HPDE6-E6E7 (cell line): ENCODE data around the gene MEGF11.

Experiments
- DNase-seq: peaks from one replicate; pipeline ENCODE4 v3.0.0; 2011; ENCODE audit warnings: missing footprints; ENCODE audit errors: extremely low spot score

The MEGF11 gene

DNA sequence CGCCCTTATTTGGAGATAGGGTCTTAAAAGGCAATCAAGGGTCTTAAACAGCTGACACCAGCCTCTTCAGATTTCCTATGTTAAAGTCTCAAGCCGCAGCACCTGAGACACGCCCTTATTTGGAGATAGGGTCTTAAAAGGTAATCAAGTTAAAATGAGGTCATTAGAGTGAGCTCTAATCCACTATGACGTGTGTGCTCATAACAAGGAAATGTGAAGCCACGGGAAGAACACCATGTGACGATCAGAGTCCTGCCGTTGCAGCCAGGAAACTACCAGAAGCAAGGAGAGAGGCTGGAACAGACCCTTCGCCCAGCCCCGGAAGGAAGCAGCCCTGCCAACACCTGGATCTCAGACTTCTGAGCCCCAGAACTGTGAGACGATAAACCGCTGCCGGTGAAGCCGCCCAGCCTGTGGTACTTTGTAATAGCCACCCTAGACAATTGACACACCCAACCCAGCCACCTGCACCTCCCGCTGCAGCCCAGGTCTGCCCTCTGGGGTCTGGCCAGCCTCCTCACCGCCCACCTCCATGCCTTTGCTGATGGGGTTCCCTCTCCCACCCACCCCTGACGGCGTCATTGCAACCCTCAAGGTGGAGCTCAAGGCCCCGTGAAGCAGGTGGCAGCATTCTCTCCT is 137.9 kb downstream of the MEGF11 start:
- DNase-seq: no peak

GRCh38 chr15:66114863-66115425 is 138.6 kb downstream of the MEGF11 start:
- no peak for DNase-seq

- DNase-seq: no peak
These were observed 141.2 kb downstream of the MEGF11 start for GRCh38 chr15:66112388-66112787.

DNA sequence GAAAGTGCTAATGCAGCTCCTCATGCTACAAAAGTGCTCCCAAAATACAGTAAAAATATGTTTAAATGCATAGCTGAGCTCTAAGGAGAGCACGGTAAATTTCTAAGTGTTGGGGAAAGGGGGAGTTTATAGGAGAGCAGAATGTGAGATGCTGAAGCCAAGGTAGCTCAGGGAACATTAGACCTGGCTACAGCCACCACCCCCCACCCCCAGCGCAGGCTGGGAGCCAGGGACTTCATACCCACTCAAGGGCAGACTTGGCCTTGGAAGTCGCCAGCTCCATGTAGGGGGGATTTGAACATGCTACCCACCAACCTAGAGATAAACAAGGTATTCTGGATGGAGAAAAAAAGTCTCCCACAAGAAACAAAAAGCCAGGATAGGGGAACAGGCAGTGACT is 142.2 kb downstream of the MEGF11 start:
- no peak for DNase-seq

DNA sequence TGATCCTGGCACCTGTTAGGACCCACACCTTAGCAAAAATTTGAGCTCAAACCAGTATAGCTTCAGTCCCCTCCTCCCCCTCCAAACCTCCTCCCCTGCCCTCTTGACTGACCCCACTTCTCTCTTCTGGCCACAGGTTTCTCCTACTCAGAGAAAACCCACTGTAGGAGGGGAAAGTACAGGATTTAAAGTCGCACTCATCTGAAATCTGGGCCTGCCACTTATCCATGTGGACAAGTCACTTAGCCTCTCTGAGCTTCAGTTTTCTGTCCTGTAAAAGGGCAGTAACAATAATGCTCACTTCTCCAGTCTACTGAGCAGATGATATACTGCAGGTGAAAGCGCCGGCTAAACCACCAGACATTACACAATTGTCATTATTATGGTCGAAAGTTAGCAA is 142.7 kb downstream of the MEGF11 start:
- DNase-seq: no peak

GRCh38 chr15:66109826-66110225 is 143.7 kb downstream of the MEGF11 start:
- no peak for DNase-seq

DNA sequence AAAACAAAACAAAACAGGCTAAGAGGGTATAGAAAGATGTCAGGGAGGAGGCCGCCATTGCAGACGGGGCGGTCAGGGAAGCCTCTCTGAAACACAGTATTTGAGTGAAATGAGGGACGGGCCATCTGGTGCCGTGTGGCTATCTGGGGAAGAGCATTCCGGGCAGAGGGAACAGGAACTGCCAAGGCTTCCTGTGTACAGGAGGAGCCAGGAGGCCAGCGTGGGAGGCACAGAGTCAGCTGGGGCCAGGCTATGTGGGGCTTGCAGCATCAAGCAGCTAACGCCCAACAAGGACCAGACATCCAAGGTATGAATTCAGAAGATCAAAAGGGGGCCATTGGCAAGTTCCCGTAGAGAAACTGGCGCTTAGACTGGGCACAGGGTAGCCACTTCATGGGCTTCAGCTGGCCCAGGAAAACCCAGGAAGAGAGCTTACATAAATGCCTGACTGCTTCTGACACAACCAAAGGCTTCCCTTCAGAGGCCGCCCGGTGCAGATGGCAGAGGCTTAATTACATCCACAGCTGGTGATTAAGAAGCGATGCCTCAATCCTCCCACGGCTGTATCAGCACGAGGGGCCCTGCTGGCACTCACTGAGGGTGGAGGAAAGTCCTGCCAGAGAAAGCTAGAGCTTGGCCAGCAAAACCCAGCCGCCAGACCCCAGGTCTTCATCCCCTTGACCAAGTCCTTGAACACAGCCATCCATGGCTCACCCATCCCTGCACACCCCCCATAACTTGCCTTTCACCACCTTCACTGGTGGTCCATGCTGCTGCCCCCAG is 144.9 kb downstream of the MEGF11 start:
- no peak for DNase-seq

- no peak for DNase-seq
These were observed 146.5 kb downstream of the MEGF11 start for GRCh38 chr15:66107070-66107469.

GRCh38 chr15:66105286-66106265 is 148.0 kb downstream of the MEGF11 start:
- no peak for DNase-seq

DNA sequence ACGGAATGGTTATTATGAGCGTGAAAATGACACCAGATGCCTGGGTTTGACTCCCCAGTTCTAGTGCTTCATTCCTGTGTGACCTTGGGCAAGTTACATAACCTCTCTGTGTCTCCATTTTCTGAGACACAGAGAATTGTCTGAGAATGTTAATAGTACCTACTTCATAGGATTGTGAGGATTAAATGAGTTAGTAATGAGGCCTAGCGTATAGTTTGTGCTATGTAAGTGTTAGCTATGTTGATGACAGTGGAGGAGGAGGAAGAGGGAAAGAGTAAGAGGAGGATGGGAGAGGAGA is 150.3 kb downstream of the MEGF11 start:
- DNase-seq: no peak

DNA sequence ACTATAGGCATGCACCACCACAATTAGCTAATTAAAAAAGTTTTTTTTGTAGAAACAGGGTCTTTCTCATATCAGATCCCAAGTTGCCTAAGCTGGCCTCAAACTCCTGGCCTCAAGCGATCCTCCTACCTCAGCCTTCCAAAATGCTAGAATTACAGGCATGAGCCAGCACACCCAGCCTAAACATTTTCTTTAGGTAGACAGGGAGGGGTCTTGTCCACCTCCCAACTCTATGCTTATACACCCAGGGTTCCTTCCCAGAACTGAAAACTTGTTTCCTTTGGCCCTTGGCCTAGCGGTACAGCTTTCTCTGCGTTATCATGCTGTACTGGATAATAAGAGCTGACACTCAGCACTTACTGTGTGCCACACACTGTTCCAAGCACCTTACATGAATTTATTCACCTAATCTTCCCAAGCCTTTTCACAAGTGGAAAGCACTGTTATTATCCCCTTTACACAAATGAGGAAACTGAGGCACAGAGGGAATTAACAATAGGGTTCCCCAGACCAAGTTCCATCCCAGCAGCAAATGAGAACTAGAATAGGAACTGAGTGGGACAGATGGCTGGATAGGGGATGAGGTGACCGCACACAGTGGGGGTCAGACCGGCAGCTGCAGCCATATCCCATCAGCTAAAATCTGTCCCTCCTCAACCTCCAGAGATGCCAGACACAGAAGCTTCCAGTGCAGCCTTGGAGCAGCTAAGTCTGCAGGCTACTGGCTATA is 150.8 kb downstream of the MEGF11 start:
- no peak for DNase-seq

DNA sequence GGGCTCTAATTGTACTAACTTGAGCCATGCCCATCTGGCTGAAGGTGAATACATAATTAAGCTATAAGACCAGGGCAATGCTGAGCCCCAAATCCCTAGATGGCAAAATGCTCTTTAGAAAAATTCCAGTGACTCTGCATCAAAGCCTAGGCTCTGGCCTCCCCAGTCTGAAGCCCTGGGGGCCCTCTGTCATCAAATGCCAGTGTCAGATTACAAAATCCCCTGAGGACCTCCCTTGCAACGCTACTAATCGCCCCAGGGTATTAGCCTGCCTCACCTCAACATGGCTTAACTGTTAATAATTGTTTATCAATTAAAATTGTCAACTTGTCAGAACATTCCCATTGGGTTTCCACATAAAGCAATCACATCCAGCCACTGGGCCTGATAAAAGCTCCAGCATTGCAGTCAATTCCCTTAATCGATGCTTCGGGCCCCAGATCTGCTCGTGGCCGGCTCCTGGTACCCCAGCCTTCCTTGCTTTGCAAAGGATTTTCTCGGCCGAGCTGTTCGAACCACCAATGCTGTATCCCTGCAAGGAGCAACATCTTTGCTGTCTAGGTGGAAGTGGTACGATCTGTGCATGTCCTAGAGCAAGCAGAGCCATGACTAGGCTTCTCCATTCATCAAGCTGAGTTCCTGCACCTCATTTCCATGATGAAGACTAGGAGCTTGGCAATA is 151.7 kb downstream of the MEGF11 start:
- no peak for DNase-seq

GRCh38 chr15:66100761-66101160 is 152.8 kb downstream of the MEGF11 start:
- no peak for DNase-seq

GRCh38 chr15:66099950-66100671 is 153.4 kb downstream of the MEGF11 start:
- no peak for DNase-seq

DNA sequence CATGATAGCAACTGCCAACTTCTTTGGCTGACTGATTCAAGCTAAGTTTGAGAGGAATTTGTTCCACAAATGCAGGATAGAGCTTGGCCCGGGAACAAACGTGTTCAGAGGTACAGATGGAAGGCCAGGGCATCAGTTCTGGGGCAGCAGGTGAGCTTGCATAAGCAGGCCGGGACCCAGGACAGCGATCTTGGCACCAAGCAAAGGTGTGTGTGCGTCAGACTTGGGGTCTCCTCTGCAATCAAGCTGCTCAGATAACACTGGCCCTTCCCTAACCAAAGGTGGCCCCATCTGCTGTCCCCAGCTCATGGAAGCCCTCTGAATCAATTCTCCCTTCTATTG is 155.6 kb downstream of the MEGF11 start:
- no peak for DNase-seq

DNA sequence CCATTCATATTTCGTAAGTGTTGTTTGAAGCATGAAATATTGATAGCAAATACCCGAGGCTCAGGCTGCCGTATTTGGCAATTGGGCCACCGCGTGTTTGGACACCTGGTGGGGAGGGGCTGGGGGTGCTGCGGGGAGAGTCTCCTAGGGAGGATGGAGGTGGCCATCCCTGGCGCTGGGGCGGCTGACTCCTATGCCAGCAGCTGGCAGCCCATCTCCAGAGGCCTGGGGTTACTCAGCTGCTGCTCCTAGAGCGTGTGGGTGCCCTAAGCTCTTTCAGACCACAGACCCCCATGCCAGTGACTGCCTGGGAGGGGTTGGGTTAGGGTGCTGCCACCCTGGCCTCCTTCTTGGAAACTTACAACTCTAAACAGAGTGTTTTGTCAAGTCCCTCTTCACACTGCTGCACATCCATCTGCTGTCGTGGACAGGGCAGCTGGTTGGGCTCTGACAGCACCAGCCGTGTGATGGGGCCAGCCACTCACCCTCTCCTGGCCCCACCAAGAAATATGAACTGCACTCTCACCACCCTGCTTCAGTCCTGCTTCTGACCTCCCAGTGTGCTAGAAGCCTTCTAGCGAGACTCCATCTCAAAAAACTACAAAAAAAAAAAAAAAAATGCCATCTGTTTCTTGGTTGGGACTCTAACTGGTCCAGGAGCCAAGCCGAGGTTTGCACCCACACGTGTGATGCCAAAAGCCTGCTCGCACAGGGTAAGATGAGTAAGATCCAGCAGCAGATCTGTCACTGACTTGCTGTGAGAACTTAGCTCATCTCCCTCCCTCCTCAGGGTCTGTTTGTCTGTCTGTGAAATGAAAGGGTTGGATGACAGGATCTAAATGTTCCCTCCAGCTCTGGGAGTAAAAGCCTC is 156.2 kb downstream of the MEGF11 start:
- no peak for DNase-seq

DNA sequence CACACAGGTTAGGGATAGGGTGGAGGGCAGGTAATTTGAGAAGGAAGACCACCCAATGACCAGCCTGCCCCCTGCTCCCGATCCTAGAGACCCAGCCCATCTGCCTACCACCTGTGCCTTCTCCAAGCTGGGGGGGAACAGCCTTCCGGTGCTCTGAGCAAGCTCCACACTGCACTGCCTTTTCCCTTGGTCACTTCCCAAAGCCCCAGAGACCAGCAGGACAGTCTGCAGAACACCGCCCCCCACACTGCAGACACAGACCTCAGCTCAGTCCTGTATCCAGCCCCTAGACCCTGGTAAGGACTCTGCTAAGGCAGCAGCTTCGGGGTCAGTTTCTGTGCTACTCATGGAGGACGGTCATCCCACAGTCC is 156.9 kb downstream of the MEGF11 start:
- DNase-seq: no peak

- no peak for DNase-seq
These were observed 157.5 kb downstream of the MEGF11 start for GRCh38 chr15:66095871-66096687.

- DNase-seq: no peak
These were observed 159.2 kb downstream of the MEGF11 start for GRCh38 chr15:66094331-66094730.
